Activated CD4-positive, alpha-beta T cell treated with anti-CD3 and anti-CD28 coated beads for 36 hours (primary cell): Measurements from ENCODE around the gene GGCX. TPM values are rescaled to one million over a fixed set of nuclear protein-coding genes. Genes with fewer than 3 reads are reported as not detected.

Experiments
- ATAC-seq: fragments of 200-7000 bp; cut with Tn5 transposase; one replicate; pipeline ENCODE4 v1.10.0; 2021; ENCODE audit warnings: mild to moderate bottlenecking, moderate library complexity
- CTCF ChIA-PET: fragments of 350-600 bp; sonication (Branson Sonifier 250); formaldehyde crosslinking; loops from one replicate; lab custom pipeline; 2021; ENCODE audit warnings: antibody characterized with exemption; lab: Charles Lee
- POLR2A ChIA-PET: fragments of 350-600 bp; sonication (Branson Sonifier 250); formaldehyde crosslinking; loops from one replicate; lab custom pipeline; 2021; ENCODE audit warnings: antibody characterized with exemption, inconsistent platforms; lab: Charles Lee
- DNase-seq: peaks from one replicate; pipeline ENCODE4 v3.0.0-alpha.2; 2020
- H3K27ac Mint-ChIP-seq: one replicate; pipeline ENCODE4 v1.8.0; 2021; ENCODE audit warnings: mixed read lengths
- H3K27me3 Mint-ChIP-seq: one replicate; pipeline ENCODE4 v1.8.0; 2021; ENCODE audit warnings: mixed read lengths
- H3K36me3 Mint-ChIP-seq: one replicate; pipeline ENCODE4 v1.8.0; 2021; ENCODE audit warnings: low read depth, mixed read lengths
- H3K4me1 Mint-ChIP-seq: one replicate; pipeline ENCODE4 v1.8.0; 2021; ENCODE audit warnings: mixed read lengths
- H3K4me3 Mint-ChIP-seq: one replicate; pipeline ENCODE4 v1.8.0; 2021; ENCODE audit warnings: mild to moderate bottlenecking, moderate library complexity, mixed read lengths
- H3K9me3 Mint-ChIP-seq: one replicate; pipeline ENCODE4 v1.8.0; 2021; ENCODE audit warnings: low read depth, mixed read lengths
- intact Hi-C, 2 experiments: fragments of 100-400 bp; cut with DNase I in 1 of 2; cut with micrococcal nuclease in 1 of 2; formaldehyde crosslinking; loops; one replicate each; pipeline versions ENCODE4 v1.14.2 to v1.15.1; 2022 to 2024; cut with DNase I, micrococcal nuclease
- total RNA-seq, 2 experiments: library from RNA; stranded (reverse); gene quantifications; one replicate each; pipeline ENCODE4 v1.2.3, GENCODE V29; 2021

Gene GGCX
- total RNA-seq, 2 experiments from 2014 or later = 20.1 to 22.2 TPM

DNA sequence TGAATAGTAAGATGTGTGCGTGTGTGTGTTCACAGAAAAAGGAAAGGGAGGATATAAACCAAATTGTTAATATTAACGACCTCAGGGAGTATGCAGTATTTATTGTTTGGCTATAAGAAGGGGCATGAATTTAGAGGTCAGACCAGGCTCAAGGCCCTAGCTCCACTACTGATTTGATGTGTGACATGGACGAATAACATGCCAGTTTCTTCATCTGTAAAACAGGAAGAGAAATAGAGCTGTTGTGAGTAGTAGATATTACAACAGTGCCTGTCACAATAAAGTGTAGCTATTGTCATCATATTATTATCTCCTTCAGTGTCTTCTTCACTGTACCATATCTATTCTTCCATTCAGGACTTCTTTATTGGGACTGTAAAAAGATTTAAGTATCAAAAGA lies 26.4 kb downstream of the GGCX start:
- DNase-seq (no peak), ATAC-seq (no peak)
- no peaks in the 10 kb centered on the region for H3K27me3 Mint-ChIP-seq
- H3K9me3 Mint-ChIP-seq = no peaks in the 10 kb centered on the region
- H3K36me3 Mint-ChIP-seq = peaks cover 12% of the 10 kb centered on the region
- H3K4me3 Mint-ChIP-seq = no peak overlapping the region
- ChIA-PET CTCF (interaction anchor here (0.5 to 2.2 kb wide), 10 partner anchors 11 to 234 kb away, joined by 3 to 6 read pairs (median 4); no protein-coding TSS in a partner anchor), POLR2A (interaction anchor here (0.5 to 1.0 kb wide), 3 partner anchors 10 to 51 kb away, joined by 3 read pairs; no protein-coding TSS in a partner anchor)
- no peak overlapping the region for H3K27ac Mint-ChIP-seq
- peaks cover 14% of the 10 kb centered on the region for H3K4me1 Mint-ChIP-seq
- intact Hi-C loops = loop anchor here (5.0 kb wide), 3 partner anchors 208 to 628 kb away; partner anchors contain the start of genes KCMF1 (in 1 of the 2), TGOLN2 (in 1 of the 2) and TMSB10 (in 1 of the 2)

- ChIA-PET POLR2A (no interaction called here), CTCF (interaction anchor here (1.5 to 2.2 kb wide), 4 partner anchors 12 to 233 kb away, joined by 4 to 6 read pairs (median 5); no protein-coding TSS in a partner anchor)
- H3K9me3 Mint-ChIP-seq = no peaks in the 10 kb centered on the region
Measured at GRCh38 chr2:85534099-85534498, 27.2 kb downstream of the GGCX start.

DNA sequence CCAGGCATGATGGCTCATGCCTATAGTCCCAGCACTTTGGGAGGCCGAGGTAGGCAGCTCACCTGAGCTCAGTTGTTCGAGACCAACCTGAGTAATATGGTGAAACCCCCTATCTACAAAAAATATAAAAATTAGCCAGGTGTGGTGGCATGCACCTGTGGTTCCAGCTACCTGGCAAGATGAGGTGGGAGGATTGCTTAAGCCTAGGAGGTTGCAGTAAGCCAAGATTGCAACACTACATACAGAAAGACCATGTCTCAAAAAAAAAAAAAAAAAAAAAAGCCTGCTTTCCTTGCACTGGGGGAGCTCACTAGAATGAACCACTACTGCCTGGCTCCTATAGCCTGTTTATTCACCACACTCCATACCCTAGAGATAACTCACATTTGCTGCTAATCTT lies 29.7 kb downstream of the GGCX start:
- no peak overlapping the region for H3K4me3 Mint-ChIP-seq
- intact Hi-C loops = no loop called here
- ChIA-PET CTCF (interaction anchor here (0.9 kb wide), 1 partner anchor 20 kb away, joined by 4 read pairs; no protein-coding TSS in a partner anchor), POLR2A (interaction anchor here (1.5 kb wide), 1 partner anchor 9 kb away, joined by 4 read pairs; no protein-coding TSS in a partner anchor)
- peaks cover 3% of the 10 kb centered on the region for H3K36me3 Mint-ChIP-seq
- H3K4me1 Mint-ChIP-seq = peaks cover 4% of the 10 kb centered on the region
- no peak for DNase-seq
- H3K27ac Mint-ChIP-seq = no peak overlapping the region
- H3K27me3 Mint-ChIP-seq = peaks cover 11% of the 10 kb centered on the region
- H3K9me3 Mint-ChIP-seq = no peaks in the 10 kb centered on the region
- no peak for ATAC-seq

More at GRCh38 chr2:85534099-85534498, 27.2 kb downstream of the GGCX start:
- intact Hi-C loops = no loop called here
- Mint-ChIP-seq H3K36me3 (peaks cover 7% of the 10 kb centered on the region), H3K4me1 (peaks cover 14% of the 10 kb centered on the region), H3K27me3 (peaks cover under 1% of the 10 kb centered on the region), H3K27ac (no peak overlapping the region), H3K4me3 (no peak overlapping the region)
- ATAC-seq (no peak), DNase-seq (no peak)

- DNase-seq (no peak), ATAC-seq (no peak)
- Mint-ChIP-seq H3K36me3 (no peaks in the 10 kb centered on the region), H3K4me3 (no peak overlapping the region), H3K27ac (no peak overlapping the region), H3K9me3 (no peaks in the 10 kb centered on the region), H3K4me1 (no peaks in the 10 kb centered on the region), H3K27me3 (peaks cover 12% of the 10 kb centered on the region)
- intact Hi-C loops = no loop called here
- ChIA-PET POLR2A (no interaction called here), CTCF (no interaction called here)
Measured at GRCh38 chr2:85529809-85530208, 31.5 kb downstream of the GGCX start.

GRCh38 chr2:85528355-85528754 lies 32.9 kb downstream of the GGCX start:
- H3K4me1 Mint-ChIP-seq = no peaks in the 10 kb centered on the region
- ATAC-seq = no peak
- no peak overlapping the region for H3K4me3 Mint-ChIP-seq
- ChIA-PET CTCF (no interaction called here), POLR2A (no interaction called here)
- intact Hi-C loops = no loop called here
- no peak overlapping the region for H3K27ac Mint-ChIP-seq
- H3K9me3 Mint-ChIP-seq = no peaks in the 10 kb centered on the region
- no peaks in the 10 kb centered on the region for H3K36me3 Mint-ChIP-seq
- H3K27me3 Mint-ChIP-seq = peaks cover 12% of the 10 kb centered on the region
- DNase-seq = no peak

DNA sequence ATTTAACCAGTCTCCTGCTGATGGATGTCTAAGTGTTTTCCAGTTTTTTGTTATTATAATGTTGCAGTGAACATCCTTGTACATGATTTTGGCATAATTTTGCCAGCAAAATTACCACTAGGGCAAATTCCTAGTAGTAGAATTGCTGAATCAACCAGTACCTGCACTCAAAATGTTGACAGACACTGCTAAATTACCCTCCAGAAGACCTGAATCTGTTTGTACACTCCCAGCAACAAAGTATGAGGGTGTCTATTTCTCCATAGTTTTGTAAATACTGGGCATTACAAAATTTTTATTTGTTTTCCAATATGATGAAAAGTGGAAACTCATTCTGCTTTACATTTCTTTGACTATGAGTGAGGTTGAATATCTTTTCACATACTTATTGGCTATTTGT lies 33.5 kb downstream of the GGCX start:
- no peak overlapping the region for H3K27ac Mint-ChIP-seq
- ATAC-seq (no peak), DNase-seq (no peak)
- intact Hi-C loops = no loop called here
- H3K4me1 Mint-ChIP-seq = no peaks in the 10 kb centered on the region
- ChIA-PET POLR2A (no interaction called here), CTCF (no interaction called here)
- H3K4me3 Mint-ChIP-seq = no peak overlapping the region
- no peaks in the 10 kb centered on the region for H3K36me3 Mint-ChIP-seq
- H3K27me3 Mint-ChIP-seq = peaks cover 12% of the 10 kb centered on the region
- H3K9me3 Mint-ChIP-seq = no peaks in the 10 kb centered on the region

DNA sequence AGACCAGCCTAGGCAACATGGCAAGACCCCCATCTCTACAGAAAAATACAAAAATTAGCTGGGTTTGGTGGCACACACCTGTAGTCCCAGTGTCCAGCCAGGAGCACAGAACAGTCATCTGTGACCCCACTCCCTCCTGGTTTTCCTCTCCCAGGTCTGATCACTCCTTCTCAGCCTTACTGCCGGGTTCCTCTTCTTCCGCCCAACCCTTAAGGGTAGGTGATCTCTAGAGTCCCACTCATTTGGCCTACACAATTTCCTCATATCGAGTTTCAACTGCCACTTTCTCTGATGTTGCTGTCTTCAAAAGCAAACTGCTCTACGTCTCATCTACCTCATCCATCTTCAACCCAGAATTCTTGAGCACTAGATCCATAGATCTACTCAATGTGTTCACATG lies 35.7 kb downstream of the GGCX start:
- H3K4me3 Mint-ChIP-seq = no peak overlapping the region

DNA sequence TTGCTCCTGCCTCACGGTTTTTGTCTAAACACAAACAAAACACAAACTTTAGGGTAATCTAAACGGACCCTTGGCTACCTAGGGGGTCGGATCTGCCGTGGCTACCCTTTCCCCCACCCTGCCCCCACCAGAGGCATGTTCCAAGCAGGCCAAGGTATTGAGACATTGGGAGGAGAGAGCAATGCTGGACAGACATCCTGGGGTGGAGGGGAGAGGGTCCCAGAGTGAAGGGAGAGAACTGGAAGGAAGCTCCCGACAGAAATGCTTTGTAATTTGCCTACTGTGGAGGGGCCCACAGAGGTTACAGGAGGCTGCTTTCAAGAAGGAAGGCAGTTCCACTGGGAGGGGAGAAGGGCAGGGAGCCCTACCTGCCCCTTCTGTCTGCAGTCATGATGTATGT lies 36.3 kb downstream of the GGCX start:
- Mint-ChIP-seq H3K27me3 (peaks cover 12% of the 10 kb centered on the region), H3K4me3 (no peak overlapping the region), H3K27ac (no peak overlapping the region), H3K4me1 (no peaks in the 10 kb centered on the region), H3K9me3 (no peaks in the 10 kb centered on the region), H3K36me3 (no peaks in the 10 kb centered on the region)
- ATAC-seq (no peak), DNase-seq (no peak)
- ChIA-PET POLR2A (no interaction called here), CTCF (interaction anchor here (1.1 kb wide), 1 partner anchor 334 kb away, joined by 3 read pairs; no protein-coding TSS in a partner anchor)
- intact Hi-C loops = no loop called here

More for the DNA sequence above, 35.7 kb downstream of the GGCX start:
- Mint-ChIP-seq H3K27me3 (peaks cover 12% of the 10 kb centered on the region), H3K9me3 (no peaks in the 10 kb centered on the region), H3K4me1 (no peaks in the 10 kb centered on the region), H3K27ac (no peak overlapping the region), H3K36me3 (no peaks in the 10 kb centered on the region)
- ATAC-seq (no peak), DNase-seq (no peak)
- ChIA-PET CTCF (no interaction called here), POLR2A (no interaction called here)
- intact Hi-C loops = no loop called here

DNA sequence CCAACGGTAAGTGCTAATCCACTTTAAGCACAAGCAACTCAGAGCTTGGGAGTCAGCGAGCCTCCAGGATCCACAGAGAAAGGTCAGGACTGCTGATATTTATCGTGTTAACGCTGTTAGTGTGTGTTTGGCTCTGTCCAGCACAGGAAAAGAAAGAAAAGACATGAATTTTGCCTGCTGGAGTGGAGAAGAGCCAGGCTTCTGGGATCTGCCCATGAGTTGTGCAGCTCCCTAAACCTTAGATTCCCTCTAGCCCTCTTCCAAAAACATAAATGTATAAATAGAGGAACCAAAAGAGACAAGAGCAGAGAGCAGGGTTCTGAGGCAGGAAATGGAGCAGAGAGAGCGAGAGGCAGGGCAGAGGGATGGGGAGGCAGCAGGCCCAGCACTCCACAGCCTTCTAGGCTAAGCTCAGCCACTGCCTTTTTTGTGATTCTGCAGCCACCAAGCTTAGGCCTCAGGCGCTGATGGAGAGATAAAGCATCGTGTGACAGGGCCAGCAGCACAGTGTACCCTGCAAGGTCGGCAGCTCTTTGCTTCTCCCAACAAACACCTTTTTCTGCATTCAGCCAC lies 36.9 kb downstream of the GGCX start:
- intact Hi-C loops = no loop called here
- Mint-ChIP-seq H3K27me3 (peaks cover 12% of the 10 kb centered on the region), H3K27ac (no peak overlapping the region), H3K4me1 (no peaks in the 10 kb centered on the region), H3K4me3 (no peak overlapping the region), H3K36me3 (no peaks in the 10 kb centered on the region), H3K9me3 (no peaks in the 10 kb centered on the region)
- ChIA-PET CTCF (interaction anchor here (0.9 to 1.1 kb wide), 3 partner anchors 26 to 334 kb away, joined by 3 to 4 read pairs (median 3); no protein-coding TSS in a partner anchor), POLR2A (interaction anchor here (1.5 kb wide), 1 partner anchor 20 kb away, joined by 3 read pairs; no protein-coding TSS in a partner anchor)
- DNase-seq (no peak), ATAC-seq (no peak)

GRCh38 chr2:85523903-85524335 lies 37.4 kb downstream of the GGCX start:
- ChIA-PET CTCF (interaction anchor here (0.9 to 1.1 kb wide), 3 partner anchors 27 to 333 kb away, joined by 3 to 4 read pairs (median 3); no protein-coding TSS in a partner anchor), POLR2A (interaction anchor here (1.5 kb wide), 2 partner anchors 15 to 20 kb away, joined by 3 read pairs; partner anchors contain the start of gene MAT2A)
- intact Hi-C loops = no loop called here
- DNase-seq (no peak), ATAC-seq (no peak)
- Mint-ChIP-seq H3K4me3 (no peak overlapping the region), H3K36me3 (no peaks in the 10 kb centered on the region), H3K9me3 (no peaks in the 10 kb centered on the region), H3K27me3 (peaks cover 10% of the 10 kb centered on the region), H3K27ac (no peak overlapping the region), H3K4me1 (no peaks in the 10 kb centered on the region)

DNA sequence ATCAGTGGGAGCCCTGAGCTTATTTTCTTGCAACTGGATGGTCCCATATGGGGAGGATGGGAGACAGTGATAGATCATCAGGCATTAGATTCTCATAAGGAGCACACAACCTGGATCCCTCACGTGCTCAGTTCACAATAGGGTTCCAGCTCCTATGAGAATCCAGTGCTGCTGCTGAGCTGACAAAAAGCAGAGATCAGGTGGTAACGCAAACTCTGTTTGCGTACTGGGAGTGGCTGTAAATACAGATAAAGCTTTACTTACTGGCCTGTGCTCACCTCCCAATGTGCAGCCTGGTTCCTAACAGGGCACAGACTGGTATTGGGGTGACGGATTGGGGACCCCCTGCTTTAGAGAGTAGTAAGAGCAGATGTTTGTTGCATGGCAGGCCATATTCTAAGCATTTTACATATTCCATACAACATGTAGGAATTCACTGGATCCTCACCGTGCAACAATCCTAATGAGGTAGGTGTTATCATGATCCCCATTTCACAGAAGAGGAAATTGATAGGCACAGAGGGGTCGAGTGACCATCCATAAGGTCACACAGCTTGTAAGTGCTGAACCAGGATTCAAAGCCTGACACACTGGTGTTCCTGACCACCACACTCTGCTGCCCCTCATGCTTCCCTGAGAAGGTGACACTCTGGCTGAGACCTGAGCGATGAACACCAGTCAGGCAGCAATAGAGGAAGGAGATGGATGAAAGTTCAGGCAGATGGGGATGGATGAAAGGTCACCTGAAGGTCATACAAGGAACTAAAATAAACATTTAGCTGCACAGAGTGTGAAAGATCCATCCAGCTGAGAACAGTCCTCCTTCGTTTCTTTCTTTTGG lies 38.0 kb downstream of the GGCX start:
- DNase-seq = no peak
- CTCF ChIA-PET = interaction anchor here (0.6 to 1.0 kb wide), 3 partner anchors 28 to 137 kb away, joined by 3 to 4 read pairs (median 3); partner anchors contain the start of gene SH2D6
- no peak overlapping the region for H3K4me3 Mint-ChIP-seq

More for the DNA sequence above, 38.0 kb downstream of the GGCX start:
- Mint-ChIP-seq H3K27ac (no peak overlapping the region), H3K27me3 (peaks cover 8% of the 10 kb centered on the region), H3K4me1 (no peaks in the 10 kb centered on the region), H3K9me3 (no peaks in the 10 kb centered on the region), H3K36me3 (no peaks in the 10 kb centered on the region)
- POLR2A ChIA-PET = interaction anchor here (1.5 kb wide), 2 partner anchors 16 to 21 kb away, joined by 3 read pairs; partner anchors contain the start of gene MAT2A
- intact Hi-C loops = no loop called here
- no peak for ATAC-seq
